GM19351 (cell line): ENCODE data around the gene SSX1.
"Not testable (repeated sequence)": the region's sequence is repeated elsewhere in the genome, so short reads cannot be mapped to it uniquely, and the experiment has no call there.

Source experiments
- ATAC-seq: cut with Tn5 transposase; IDR thresholded peaks from one replicate; pipeline ENCODE4 v1.9.1; 2021; ENCODE audit warnings: mild to moderate bottlenecking, moderate library complexity; ENCODE audit not compliant: unreplicated experiment

Gene SSX1, protein sequence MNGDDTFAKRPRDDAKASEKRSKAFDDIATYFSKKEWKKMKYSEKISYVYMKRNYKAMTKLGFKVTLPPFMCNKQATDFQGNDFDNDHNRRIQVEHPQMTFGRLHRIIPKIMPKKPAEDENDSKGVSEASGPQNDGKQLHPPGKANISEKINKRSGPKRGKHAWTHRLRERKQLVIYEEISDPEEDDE

DNA sequence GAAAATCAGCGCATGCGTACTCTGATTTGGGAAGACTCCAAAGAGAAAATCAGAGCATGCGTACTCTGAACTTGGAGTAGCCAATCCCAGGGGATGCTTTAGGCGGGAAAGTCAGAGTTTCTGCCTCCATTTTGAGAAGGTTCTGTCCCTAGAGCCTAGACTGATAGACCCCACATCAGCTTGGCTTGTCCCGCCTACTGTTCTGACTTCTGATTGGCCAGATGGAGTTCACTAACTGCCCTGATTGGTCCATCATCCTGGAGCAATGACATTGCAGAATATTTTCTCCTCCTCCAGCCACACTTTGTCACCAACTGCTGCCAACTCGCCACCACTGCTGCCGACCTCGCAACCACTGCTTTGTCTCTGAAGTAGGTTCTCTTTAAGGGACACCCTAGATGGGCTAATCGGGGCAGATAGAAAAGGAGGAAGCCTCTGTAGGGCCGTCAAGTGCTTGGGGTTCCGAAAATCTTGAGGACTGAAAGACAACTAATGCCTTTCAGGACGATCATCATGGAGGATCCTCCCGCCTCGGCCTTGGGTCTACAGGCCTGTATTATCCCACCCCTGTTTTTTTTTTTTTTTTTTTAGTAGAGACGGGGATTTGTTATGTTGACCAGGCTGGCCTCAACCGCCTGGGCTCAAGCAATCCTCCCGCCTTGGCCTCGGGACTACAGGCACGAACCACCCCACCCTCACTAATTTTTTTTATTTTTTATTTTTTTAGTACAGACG is at the start of gene SSX1:
Gene SSX1, plus strand, starts transcription at position 331 of the 735 bp plus-strand sequence. CDS start 1,850 bp downstream, outside the sequence.
- not testable (repeated sequence) for ATAC-seq

DNA sequence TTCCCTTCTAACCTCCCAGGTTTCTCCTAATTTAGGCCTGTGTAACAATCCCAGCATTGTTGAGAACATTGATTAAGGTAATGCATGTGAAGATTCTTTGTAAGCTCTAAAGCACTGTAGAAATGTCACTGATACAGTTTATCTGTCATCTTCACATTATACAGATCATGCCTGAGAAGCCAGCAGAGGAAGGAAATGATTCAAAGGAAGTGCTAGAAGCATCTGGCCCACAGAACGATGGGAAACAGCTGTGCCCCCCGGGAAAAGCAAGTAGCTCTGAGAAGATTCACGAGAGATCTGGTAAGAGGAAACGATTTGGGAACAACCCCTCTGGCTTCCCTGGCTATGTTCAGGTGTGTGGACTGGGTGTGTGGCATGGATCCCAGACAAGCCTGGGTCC is 40.9 kb upstream of the SSX1 start:
- not testable (repeated sequence) for ATAC-seq

DNA sequence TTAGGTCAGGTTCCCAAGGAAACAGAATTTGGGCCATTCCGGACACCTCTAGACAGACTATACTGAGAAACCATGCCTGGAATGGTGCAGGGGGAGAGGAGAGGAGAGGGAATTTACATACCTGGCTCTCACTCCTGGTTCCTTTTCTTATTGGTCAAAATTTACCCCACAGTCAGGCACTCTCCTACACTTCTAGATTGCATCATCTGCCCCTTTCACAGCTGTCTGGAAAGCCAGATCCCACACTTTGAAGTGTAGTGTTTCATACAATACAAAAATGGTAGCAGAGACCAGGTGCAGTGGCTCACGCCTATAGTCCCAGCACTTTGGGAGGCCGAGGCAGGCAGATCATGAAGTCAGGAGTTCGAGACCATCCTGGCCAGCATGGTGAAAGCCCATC is 31.0 kb upstream of the SSX1 start:
- not testable (repeated sequence) for ATAC-seq

DNA sequence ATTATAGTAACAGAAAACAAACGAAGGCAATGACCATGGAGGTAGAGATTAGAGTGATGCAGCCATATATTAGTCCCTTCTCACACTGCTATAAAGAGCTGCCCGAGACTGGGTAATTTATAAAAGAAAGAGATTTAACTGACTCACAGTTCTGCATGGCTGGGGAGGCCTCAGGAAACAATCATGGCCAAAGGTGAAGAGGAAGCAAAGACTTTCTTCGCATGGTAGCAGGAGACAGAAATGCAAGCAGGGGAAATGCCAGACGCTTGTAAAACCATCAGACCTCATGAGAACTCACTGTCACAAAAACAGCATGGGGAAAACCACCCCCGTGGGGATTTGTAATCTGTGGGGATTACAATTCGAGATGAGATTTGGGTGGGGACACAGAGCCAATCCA is 2.2 kb upstream of the SSX1 start:
- not testable (repeated sequence) for ATAC-seq

DNA sequence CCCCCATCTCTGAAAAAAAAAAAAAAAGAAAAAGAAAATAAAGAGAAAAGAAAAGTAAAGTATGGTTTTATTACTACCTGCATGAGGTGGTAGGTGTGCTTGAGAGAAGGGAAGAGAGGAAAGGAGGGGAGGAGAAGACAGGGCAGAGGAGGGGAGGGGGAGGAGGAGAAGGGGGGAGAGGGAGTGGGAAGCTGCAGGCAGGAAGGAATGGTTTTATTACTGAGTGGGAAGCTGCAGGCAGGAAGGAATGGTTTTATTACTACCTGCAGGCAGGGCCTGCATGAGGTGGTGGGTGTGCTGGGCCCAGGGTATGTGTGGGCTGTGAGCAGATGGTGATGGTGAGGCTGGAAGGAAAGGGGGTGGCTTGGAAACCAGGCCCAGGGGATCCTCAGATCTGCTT is 19.2 kb downstream of the SSX1 start:
- ATAC-seq = not testable (repeated sequence)

DNA sequence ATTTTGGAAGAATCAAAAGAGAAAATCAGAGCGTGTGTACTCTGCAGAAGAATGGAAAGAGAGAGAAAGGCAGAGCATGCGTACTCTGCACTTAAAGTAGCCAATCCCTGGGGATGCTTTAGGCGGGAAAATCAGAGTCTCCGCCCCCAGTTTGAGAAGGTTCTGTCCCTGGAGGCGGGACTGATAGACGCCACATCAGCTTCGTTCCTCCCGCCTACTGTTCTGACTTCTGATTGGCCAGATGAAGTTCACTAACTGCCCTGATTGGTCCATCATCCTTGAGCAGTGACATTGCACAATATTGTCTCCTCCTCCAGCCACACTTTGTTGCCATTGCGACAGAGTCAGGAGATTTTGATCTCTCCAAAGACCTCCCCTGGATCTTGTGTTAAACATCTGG is 23.8 kb downstream of the SSX1 start:
- ATAC-seq = no peak

DNA sequence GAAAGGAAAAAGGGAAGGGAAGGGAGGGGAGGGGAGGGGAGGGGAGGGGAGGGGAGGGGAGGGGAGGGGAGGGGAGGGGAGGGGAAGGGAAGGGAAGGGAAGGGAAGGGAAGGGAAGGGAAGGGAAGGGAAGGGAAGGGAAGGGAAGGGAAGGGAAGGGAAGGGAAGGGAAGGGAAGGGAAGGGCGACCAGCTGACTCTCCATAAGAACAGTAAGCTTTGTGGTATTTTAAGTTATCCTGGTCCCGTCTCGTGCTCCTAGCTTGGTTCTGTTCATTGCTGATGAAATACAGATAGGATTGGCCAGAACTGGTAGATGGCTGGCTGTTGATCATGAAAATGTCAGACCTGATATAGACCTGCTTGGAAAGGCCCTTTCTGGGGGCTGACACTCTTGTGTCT is 25.5 kb downstream of the SSX1 start:
- ATAC-seq = not testable (repeated sequence)

DNA sequence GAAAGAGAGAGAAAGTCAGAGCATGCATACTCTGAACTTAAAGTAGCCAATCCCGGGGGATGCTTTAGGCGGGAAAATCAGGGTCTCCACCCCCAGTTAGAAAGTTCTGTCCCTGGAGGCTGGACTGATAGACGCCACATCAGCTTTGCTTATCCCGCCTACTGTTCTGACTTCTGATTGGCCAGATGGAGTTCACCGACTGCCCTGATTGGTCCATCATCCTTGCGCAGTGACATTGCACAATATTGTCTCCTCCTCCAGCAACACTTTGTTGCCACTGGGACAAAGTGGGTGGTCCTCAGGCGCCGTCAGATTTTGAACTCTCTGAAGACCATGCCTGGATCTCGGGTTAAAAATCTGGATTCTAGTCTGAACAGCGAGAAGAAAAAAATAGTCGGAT is 51.0 kb downstream of the SSX1 start:
- ATAC-seq = no peak

DNA sequence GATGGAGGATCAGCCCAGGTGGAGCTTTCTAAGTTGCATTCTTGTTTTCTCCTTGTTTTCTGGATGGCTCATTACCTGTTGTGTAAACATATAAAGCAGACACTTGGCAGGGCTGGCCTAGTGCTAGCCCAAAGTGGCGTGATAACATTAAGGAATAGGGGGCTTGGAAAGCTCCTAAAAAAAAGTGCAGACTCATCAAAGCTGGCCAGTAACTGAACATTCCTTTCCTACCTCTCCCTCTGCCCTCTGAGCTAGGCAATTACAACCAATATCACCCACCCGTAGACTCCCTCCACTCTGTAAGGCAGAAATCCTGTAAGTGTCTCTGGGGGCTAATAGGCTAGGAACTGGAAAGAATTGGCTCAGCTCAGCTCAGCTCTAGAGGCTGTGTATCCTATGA is 58.8 kb downstream of the SSX1 start:
- ATAC-seq = not testable (repeated sequence)
